SK-N-MC (cell line): ENCODE measurements around the gene FHIT.

ENCODE experiments used
- EZH2 ChIP-seq: fragments of 200-600 bp; sonication (generic); IDR thresholded peaks from one replicate; pipeline ENCODE4 v1.6.1; 2017; ENCODE audit warnings: antibody characterized with exemption
- FOXP2 ChIP-seq: optimal IDR thresholded peaks from 2 replicates; pipeline ENCODE3; 2011; ENCODE audit warnings: mild to moderate bottlenecking, moderate library complexity; ENCODE audit not compliant: insufficient read depth; ENCODE audit errors: extremely low read length, control extremely low read depth
- POLR2AphosphoS5 ChIP-seq: IDR thresholded peaks from 2 replicates; pipeline ENCODE4 v1.6.1; 2012; ENCODE audit warnings: mild to moderate bottlenecking, low read depth, low read length, borderline replicate concordance

DNA sequence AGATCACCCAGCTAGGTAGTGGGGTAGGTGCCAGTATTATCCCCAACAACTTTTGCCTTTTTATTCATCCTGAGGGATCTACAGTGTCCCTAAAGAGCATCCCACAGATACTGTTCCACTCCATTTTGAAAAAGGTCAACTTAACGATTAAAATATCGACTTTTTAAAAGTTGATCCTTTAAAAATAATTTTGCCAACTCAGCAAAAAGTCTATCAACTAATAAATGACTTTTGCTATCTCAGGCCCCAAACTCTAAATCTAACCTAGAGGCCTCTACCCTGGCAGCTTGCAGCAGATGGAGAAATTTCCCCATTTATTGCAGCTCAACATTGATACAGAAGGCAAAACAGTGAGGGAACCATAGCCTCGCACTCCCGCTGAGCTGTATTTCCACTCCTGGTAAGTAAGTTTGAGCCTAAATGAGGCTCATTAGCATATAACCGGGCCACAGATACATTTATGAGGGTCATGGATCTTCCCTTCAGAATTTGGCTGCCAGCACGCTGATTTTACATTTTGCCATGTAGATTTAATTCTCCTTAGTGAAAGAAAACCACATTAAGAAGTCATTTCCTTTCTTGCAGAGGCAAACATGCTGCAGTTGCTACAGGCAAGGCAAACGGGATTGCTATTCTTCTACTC lies 1497.3 kb downstream of the FHIT start:
- no peak for TF ChIP-seq FOXP2
- TF ChIP-seq POLR2AphosphoS5: no peak
- no peak for TF ChIP-seq EZH2
